Urinary bladder (tissue), 4 donors: Measurements from ENCODE around the gene TNIK. TPM values are rescaled to one million over a fixed set of nuclear protein-coding genes. Genes with fewer than 3 reads are reported as not detected.

Source experiments
- DNase-seq: peaks from one replicate; pipeline ENCODE4 v3.0.0-alpha.2; 2015; ENCODE audit errors: extremely low spot score
- H3K27ac ChIP-seq: one replicate; pipeline ENCODE4 v1.5.1; 2013; ENCODE audit warnings: low read depth, mild to moderate bottlenecking, moderate library complexity
- H3K36me3 ChIP-seq: one replicate; pipeline ENCODE4 v1.6.1; 2013; ENCODE audit warnings: mild to moderate bottlenecking, moderate library complexity; ENCODE audit not compliant: insufficient read depth
- H3K4me1 ChIP-seq: one replicate; pipeline ENCODE4 v1.6.1; 2013; ENCODE audit warnings: mild to moderate bottlenecking, moderate library complexity; ENCODE audit not compliant: insufficient read depth
- H3K4me3 ChIP-seq: one replicate; pipeline ENCODE4 v1.5.1; 2013; ENCODE audit warnings: low read depth, low read length
- WGBS: extraction: QIAGEN DNeasy Blood & Tissue Kit; methylation state at CpG from one replicate; pipeline ENCODE4 v1.1.7; 2013; 5-methylcytosine and 5-hydroxymethylcytosine counted together
- polyA plus RNA-seq: library from polyadenylated mRNA; stranded (reverse); fragments of 200-250 nt; gene quantifications from one replicate; pipeline ENCODE4 v1.2.3, GENCODE V29; 2013
- total RNA-seq: library from RNA; depleted of rRNA; stranded (reverse); fragments of >200 nt; gene quantifications from one replicate; pipeline ENCODE4 v1.2.3, GENCODE V29; 2014
- donor health status: healthy with polysubstance abuse.
- donor health status: healthy.

Gene TNIK
- total and polyA plus RNA-seq, 2 donors, result 6.5 to 26.6 TPM

DNA sequence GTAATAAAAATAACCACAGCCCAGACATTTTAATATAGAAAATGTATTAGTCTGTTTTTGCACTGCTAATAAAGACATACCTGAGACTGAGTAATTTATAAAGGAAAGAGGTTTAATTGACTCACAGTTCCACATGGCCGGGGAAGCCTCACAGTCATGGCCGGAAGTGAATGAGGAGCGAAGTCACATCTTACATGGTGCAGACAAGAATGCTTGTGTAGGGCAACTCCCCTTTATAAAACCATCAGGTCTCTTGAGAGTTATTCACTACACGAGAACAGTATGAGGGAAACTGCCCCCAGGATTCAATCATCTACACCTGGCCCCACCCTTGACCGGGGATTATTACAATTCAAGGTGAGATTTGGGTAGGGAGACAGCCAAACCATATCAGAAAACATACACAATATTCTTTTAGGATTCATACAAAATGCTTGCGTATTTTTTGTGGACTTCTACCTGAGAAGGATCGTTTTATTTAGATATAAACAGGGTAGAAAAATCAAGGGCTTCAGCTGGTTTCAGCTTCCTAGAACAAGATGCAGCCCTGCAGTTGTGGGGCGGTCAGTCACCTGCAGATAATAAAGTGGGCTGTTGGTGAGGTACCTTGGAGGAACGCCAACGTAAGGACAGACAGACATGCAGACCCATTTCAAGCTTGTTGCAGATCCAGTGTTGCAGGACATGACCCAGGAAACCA is 101.9 kb downstream of the TNIK start:
- WGBS, result 75% methylated on average over 10 of the region's 10 CpGs
- Histone ChIP-seq H3K36me3 (no peaks in the 10 kb centered on the region), H3K4me1 (no peaks in the 10 kb centered on the region), H3K4me3 (no peak overlapping the region), H3K27ac (no peak overlapping the region)
- DNase-seq, result no peak

- 86% methylated on average over 8 of the region's 8 CpGs for WGBS
- Histone ChIP-seq H3K4me1 (peaks cover 2% of the 10 kb centered on the region), H3K36me3 (no peaks in the 10 kb centered on the region), H3K4me3 (no peak overlapping the region), H3K27ac (no peak overlapping the region)
- DNase-seq, result no peak
Measured at GRCh38 chr3:171357721-171358120, 102.5 kb downstream of the TNIK start.

GRCh38 chr3:171356251-171356650 is 104.0 kb downstream of the TNIK start:
- no peak for DNase-seq
- H3K36me3 ChIP-seq, result no peaks in the 10 kb centered on the region
- 89% methylated on average over 3 of the region's 3 CpGs for WGBS

GRCh38 chr3:171354706-171355582 is 105.3 kb downstream of the TNIK start:
- Histone ChIP-seq H3K4me1 (peaks cover 2% of the 10 kb centered on the region), H3K4me3 (no peak overlapping the region), H3K27ac (no peak overlapping the region), H3K36me3 (no peaks in the 10 kb centered on the region)
- 78% methylated on average over 4 of the region's 4 CpGs for WGBS
- DNase-seq, result no peak

More at GRCh38 chr3:171356251-171356650, 104.0 kb downstream of the TNIK start:
- Histone ChIP-seq H3K4me3 (no peak overlapping the region), H3K27ac (no peak overlapping the region), H3K4me1 (peaks cover 2% of the 10 kb centered on the region)

DNA sequence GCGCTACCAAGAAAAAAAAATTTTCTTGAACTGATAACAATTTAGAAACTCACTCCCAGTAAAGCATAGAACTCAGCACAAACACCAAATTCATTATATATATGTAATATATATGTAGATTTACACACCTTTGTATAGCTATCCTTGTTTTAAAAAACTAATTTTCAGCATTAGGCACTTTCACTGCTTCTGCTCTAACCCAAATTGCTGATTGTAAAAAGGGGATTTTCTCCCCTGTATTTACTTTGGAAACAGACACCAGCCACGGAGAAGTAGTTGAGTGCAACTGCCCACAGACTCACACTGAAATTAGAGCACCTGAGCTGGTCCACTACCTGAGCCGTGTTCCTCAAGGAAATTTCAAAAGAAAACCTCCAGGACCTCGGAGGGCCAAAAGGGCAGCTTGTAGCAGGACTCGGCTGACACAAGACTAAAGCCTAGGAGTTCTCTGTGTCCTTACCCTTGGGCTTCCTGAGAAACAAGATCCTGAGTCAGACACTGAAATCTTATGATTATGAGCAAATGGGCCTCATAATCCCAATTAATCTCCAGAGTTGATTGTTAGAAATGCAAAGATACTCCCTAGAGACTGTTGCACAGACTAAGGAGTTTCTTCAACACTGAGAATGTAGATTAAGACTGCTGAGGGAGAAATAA is 106.0 kb downstream of the TNIK start:
- peaks cover 2% of the 10 kb centered on the region for H3K4me1 ChIP-seq
- no peak overlapping the region for H3K27ac ChIP-seq
- H3K36me3 ChIP-seq, result no peaks in the 10 kb centered on the region
- no peak for DNase-seq
- H3K4me3 ChIP-seq, result no peak overlapping the region
- 91% methylated on average over 5 of the region's 5 CpGs for WGBS

DNA sequence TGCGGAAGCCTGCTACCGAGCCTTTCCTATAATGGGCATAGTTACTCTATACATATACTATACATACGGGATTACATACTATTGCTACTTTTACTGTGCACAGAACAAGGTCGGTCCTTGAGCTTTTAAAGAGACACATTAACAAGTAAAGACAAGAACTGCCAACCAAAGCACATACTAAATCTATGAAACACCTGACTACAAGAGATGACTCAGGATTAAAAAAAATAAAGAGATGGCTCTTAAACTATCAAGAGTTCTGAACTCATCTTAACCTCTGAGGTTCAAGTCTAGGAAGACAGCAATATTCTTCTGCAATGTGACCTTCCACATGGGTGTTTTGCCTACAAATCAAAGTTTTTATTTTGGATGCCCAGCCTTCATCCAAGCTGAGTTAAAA is 106.8 kb downstream of the TNIK start:
- no peak for DNase-seq
- H3K4me3 ChIP-seq, result no peak overlapping the region
- 80% methylated on average over 4 of the region's 4 CpGs for WGBS
- no peak overlapping the region for H3K27ac ChIP-seq
- H3K36me3 ChIP-seq, result no peaks in the 10 kb centered on the region
- peaks cover 2% of the 10 kb centered on the region for H3K4me1 ChIP-seq

- H3K4me1 ChIP-seq, result peaks cover 2% of the 10 kb centered on the region
- H3K4me3 ChIP-seq, result no peak overlapping the region
- no peaks in the 10 kb centered on the region for H3K36me3 ChIP-seq
- 83% methylated on average over 2 of the region's 2 CpGs for WGBS
- DNase-seq, result no peak
- no peak overlapping the region for H3K27ac ChIP-seq
Measured at GRCh38 chr3:171352387-171352935, 107.7 kb downstream of the TNIK start.

- DNase-seq, result no peak
- 41% methylated on average over 1 of the region's 1 CpG for WGBS
Measured at GRCh38 chr3:171351676-171352075, 108.5 kb downstream of the TNIK start.

GRCh38 chr3:171350364-171350763 is 109.8 kb downstream of the TNIK start:
- Histone ChIP-seq H3K36me3 (no peaks in the 10 kb centered on the region), H3K27ac (no peak overlapping the region), H3K4me1 (peaks cover 2% of the 10 kb centered on the region), H3K4me3 (no peak overlapping the region)
- DNase-seq, result no peak

More at GRCh38 chr3:171351676-171352075, 108.5 kb downstream of the TNIK start:
- H3K4me3 ChIP-seq, result no peak overlapping the region
- no peak overlapping the region for H3K27ac ChIP-seq
- peaks cover 2% of the 10 kb centered on the region for H3K4me1 ChIP-seq
- no peaks in the 10 kb centered on the region for H3K36me3 ChIP-seq

DNA sequence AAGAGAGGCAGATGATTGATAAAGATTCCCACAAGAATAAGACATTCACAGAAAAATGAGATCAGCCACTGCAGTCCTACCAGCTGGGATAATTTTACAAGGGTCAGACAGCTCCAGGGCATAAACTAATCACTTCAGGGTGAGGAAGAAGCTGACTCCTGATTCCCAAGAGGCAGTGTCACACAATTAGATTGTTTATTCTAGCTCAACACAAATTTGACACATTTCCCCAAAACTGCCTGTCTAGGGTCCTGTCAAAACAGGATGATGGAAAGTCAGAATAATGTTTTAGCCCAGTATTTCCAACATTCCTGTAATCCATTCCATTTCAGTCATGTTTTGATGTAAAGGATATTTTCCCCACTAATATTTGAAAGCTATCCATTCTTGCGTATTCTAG is 110.8 kb downstream of the TNIK start:
- no peak overlapping the region for H3K4me3 ChIP-seq
- H3K27ac ChIP-seq, result no peak overlapping the region
- H3K4me1 ChIP-seq, result peaks cover 2% of the 10 kb centered on the region
- no peaks in the 10 kb centered on the region for H3K36me3 ChIP-seq
- DNase-seq, result no peak
- WGBS, result 95% methylated on average over 1 of the region's 1 CpG

DNA sequence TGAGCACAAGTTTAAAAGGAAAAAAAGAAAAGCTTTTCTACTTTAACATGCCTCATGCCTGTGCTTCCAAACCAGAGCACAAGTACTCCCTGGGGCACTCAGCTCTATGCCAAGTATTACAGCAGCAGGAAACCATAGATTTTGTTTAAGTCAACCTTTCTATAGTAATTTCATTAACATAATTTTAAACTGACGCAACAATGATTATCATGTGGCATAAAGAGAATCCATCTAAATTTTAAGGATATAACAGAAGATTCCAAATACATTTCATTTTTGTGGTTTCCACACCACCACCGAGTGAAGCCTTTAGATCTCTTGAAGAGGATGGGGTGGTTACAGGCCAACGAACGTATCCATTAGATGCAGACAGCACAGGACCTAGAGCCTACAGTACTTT is 112.1 kb downstream of the TNIK start:
- Histone ChIP-seq H3K27ac (no peak overlapping the region), H3K4me1 (peaks cover under 1% of the 10 kb centered on the region), H3K36me3 (no peaks in the 10 kb centered on the region), H3K4me3 (no peak overlapping the region)
- no peak for DNase-seq
- WGBS, result 82% methylated on average over 4 of the region's 4 CpGs

DNA sequence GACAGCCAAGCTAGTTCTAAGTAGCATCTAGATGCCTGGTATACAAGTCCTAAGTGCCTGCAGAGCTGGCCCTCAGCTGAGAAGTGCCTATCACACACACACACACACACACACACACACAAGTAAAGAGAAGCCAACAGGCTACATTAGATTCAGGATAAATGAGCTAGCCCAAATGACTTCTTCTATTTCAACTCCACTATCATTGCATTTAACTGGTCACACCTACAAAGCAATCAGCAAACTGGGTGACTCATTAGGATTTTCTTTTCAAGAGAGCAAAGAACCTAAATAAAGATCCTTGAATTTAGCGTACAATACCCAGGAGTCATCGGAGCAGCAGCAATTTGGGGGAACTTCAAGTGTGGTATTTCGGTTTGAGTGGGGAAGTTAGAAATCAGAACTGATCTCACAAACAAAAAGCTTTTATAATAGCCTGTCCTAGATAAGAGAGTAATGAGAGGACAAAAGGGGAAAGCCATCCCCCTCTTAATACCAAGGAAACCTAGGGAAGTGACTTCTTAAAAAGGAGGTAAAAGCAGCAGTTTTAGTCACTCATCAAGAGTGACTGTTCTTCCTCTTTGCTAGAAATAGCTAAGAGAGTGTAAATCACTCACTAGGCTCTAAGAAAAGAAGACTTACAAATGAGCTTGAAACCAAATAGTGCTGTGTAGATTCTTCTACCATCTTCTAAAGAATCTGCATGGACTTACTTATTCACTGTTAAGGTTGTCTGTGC is 112.7 kb downstream of the TNIK start:
- DNase-seq, result no peak
- Histone ChIP-seq H3K4me1 (no peaks in the 10 kb centered on the region), H3K36me3 (no peaks in the 10 kb centered on the region), H3K4me3 (no peak overlapping the region), H3K27ac (no peak overlapping the region)
- 65% methylated on average over 3 of the region's 3 CpGs for WGBS
